H1 (cell line): ENCODE results near the gene ACOX1. TPM values are rescaled to one million over a fixed set of nuclear protein-coding genes. Genes with fewer than 3 reads are reported as not detected.

Source experiments
- CTCF ChIA-PET: fragments of 300-600 bp; sonication (Branson Sonifier 250); formaldehyde crosslinking; loops from one replicate; lab custom pipeline; 2021; ENCODE audit not compliant: partially characterized antibody; lab: Charles Lee
- POLR2A ChIA-PET: fragments of 300-600 bp; sonication (Branson Sonifier 250); formaldehyde crosslinking; loops from one replicate; lab custom pipeline; 2021; ENCODE audit warnings: inconsistent platforms; ENCODE audit not compliant: partially characterized antibody; lab: Charles Lee
- DNase-seq, 2 experiments: peaks; one replicate each; pipeline versions ENCODE4 v3.0.0 to v3.0.0-alpha.2; 2010 to 2022; ENCODE audit warnings: low spot score in 2 of 2, low read depth in 1 of 2, mixed read lengths in 1 of 2
- FAIRE-seq: peaks from 2 replicates; lab custom pipeline; 2011; peaks lifted over from hg19 to GRCh38; lab: Jason Lieb, UNC
- H2AFZ ChIP-seq: 2 replicates; pipeline ENCODE4 v1.8.1; 2012; ENCODE audit warnings: low read length, inconsistent platforms
- H2AK5ac ChIP-seq: 2 replicates; pipeline ENCODE4 v1.6.1; 2013; ENCODE audit warnings: low read depth, low read length
- H2BK120ac ChIP-seq: replicated peaks from 2 replicates; pipeline ENCODE3; 2013; ENCODE audit warnings: low read depth, low read length, inconsistent platforms
- H2BK12ac ChIP-seq: 2 replicates; pipeline ENCODE4 v1.6.1; 2013; ENCODE audit warnings: low read depth, low read length
- H2BK15ac ChIP-seq: 2 replicates; pipeline ENCODE4 v1.6.1; 2013; ENCODE audit warnings: low read length
- H2BK20ac ChIP-seq: 2 replicates; pipeline ENCODE4 v1.6.1; 2013; ENCODE audit warnings: low read length
- H2BK5ac ChIP-seq: 2 replicates; pipeline ENCODE4 v1.6.1; 2013; ENCODE audit warnings: low read depth, low read length
- H3K14ac ChIP-seq: 2 replicates; pipeline ENCODE4 v1.6.1; 2013; ENCODE audit warnings: inconsistent platforms; ENCODE audit not compliant: insufficient read length
- H3K18ac ChIP-seq: 2 replicates; pipeline ENCODE4 v1.6.1; 2013; ENCODE audit warnings: low read length; ENCODE audit errors: extremely low read depth
- H3K23ac ChIP-seq: 2 replicates; pipeline ENCODE4 v1.6.1; 2013; ENCODE audit warnings: inconsistent platforms; ENCODE audit not compliant: insufficient read length
- H3K23me2 ChIP-seq: 2 replicates; pipeline ENCODE4 v1.6.1; 2013; ENCODE audit warnings: low read depth, low read length
- H3K27ac ChIP-seq: 2 replicates; pipeline ENCODE4 v1.6.1; 2011; ENCODE audit warnings: low read depth, low read length, inconsistent platforms
- H3K27me3 ChIP-seq, 4 experiments: replicated peaks in 1 of 4; 1 replicate in 1 of 4; 2 replicates in 3 of 4; pipeline versions ENCODE4 v1.6.1 to v1.8.1; 2011 to 2013; ENCODE audit warnings: low read length in 3 of 4, mild to moderate bottlenecking in 3 of 4, inconsistent platforms in 2 of 4, mixed read lengths in 2 of 4, moderate library complexity in 1 of 4; ENCODE audit not compliant: control insufficient read depth in 3 of 4, insufficient read depth in 3 of 4; ENCODE audit errors: extremely low read depth in 1 of 4
- H3K36me3 ChIP-seq, 4 experiments: 2 replicates each; pipeline versions ENCODE4 v1.6.1 to v1.8.1; 2011 to 2013; ENCODE audit warnings: mild to moderate bottlenecking in 4 of 4, low read length in 3 of 4, moderate library complexity in 2 of 4, control low read depth in 1 of 4, inconsistent platforms in 1 of 4; ENCODE audit not compliant: insufficient read depth in 4 of 4, control insufficient read depth in 2 of 4
- H3K4ac ChIP-seq: replicated peaks from 2 replicates; pipeline ENCODE3; 2013; ENCODE audit warnings: low read length, low read depth, mixed read lengths, inconsistent platforms; ENCODE audit not compliant: insufficient read length
- H3K4me1 ChIP-seq, 4 experiments: replicated peaks in 1 of 4; 1 replicate in 1 of 4; 2 replicates in 3 of 4; pipeline versions ENCODE4 v1.6.1 to v1.8.1; 2011 to 2013; ENCODE audit warnings: low read length in 3 of 4, inconsistent platforms in 2 of 4, mixed read lengths in 1 of 4; ENCODE audit not compliant: insufficient read depth in 4 of 4, control insufficient read depth in 3 of 4
- H3K4me2 ChIP-seq, 2 experiments: 2 replicates each; pipeline versions ENCODE4 v1.6.1 to v1.8.1; 2011 to 2013; ENCODE audit warnings: low read depth in 2 of 2, low read length in 2 of 2, control low read depth in 1 of 2, inconsistent platforms in 1 of 2, mild to moderate bottlenecking in 1 of 2; ENCODE audit not compliant: insufficient read depth in 1 of 2
- H3K4me3 ChIP-seq, 4 experiments: fragments of 200-600, 300-600 bp in 1 of 4; sonication (generic), shearing (Covaris generic), sonication (Bioruptor Twin) in 1 of 4; 2 replicates each; pipeline versions ENCODE4 v1.5.1 to v1.8.1; 2011 to 2016; ENCODE audit warnings: low read length in 4 of 4, low read depth in 3 of 4, control low read depth in 2 of 4, inconsistent platforms in 2 of 4, mild to moderate bottlenecking in 2 of 4, mixed read lengths in 1 of 4, moderate library complexity in 1 of 4; ENCODE audit not compliant: insufficient read depth in 2 of 4; ENCODE audit errors: extremely low read depth in 1 of 4
- H3K56ac ChIP-seq: replicated peaks from 2 replicates; pipeline ENCODE3; 2013; ENCODE audit warnings: low read depth, mild to moderate bottlenecking, mixed read lengths, low read length, inconsistent platforms; ENCODE audit not compliant: insufficient read length
- H3K79me1 ChIP-seq: 2 replicates; pipeline ENCODE4 v1.6.1; 2013; ENCODE audit warnings: low read depth, low read length, control low read depth
- H3K79me2 ChIP-seq, 2 experiments: 2 replicates each; pipeline versions ENCODE4 v1.6.1 to v1.8.1; 2012 to 2013; ENCODE audit warnings: low read length in 2 of 2, mild to moderate bottlenecking in 2 of 2, inconsistent platforms in 1 of 2; ENCODE audit not compliant: insufficient read depth in 2 of 2, control insufficient read depth in 1 of 2
- H3K9ac ChIP-seq, 4 experiments: replicated peaks in 1 of 4; 1 replicate in 1 of 4; 2 replicates in 3 of 4; pipeline versions ENCODE4 v1.6.1 to v1.8.1; 2011 to 2013; ENCODE audit warnings: low read depth in 3 of 4, low read length in 3 of 4, control low read depth in 2 of 4, mild to moderate bottlenecking in 2 of 4, moderate library complexity in 2 of 4, inconsistent platforms in 1 of 4; ENCODE audit errors: extremely low read depth in 1 of 4
- H3K9me3 ChIP-seq, 2 experiments: 2 replicates each; pipeline versions ENCODE4 v1.6.1 to v1.8.1; 2012 to 2013; ENCODE audit warnings: mild to moderate bottlenecking in 2 of 2, moderate library complexity in 2 of 2, control low read depth in 1 of 2, inconsistent platforms in 1 of 2, low read depth in 1 of 2, low read length in 1 of 2, mixed read lengths in 1 of 2; ENCODE audit not compliant: insufficient read depth in 2 of 2
- H4K20me1 ChIP-seq, 2 experiments: replicated peaks in 1 of 2; 2 replicates each; pipeline versions ENCODE3 to v1.8.1; 2011 to 2013; ENCODE audit warnings: inconsistent platforms in 2 of 2, low read length in 2 of 2, mild to moderate bottlenecking in 1 of 2; ENCODE audit not compliant: insufficient read depth in 2 of 2, control insufficient read depth in 1 of 2
- H4K5ac ChIP-seq: 2 replicates; pipeline ENCODE4 v1.6.1; 2013; ENCODE audit warnings: low read length, low read depth, mixed read lengths, inconsistent platforms; ENCODE audit not compliant: insufficient read length
- H4K8ac ChIP-seq: 2 replicates; pipeline ENCODE4 v1.8.0; 2013; ENCODE audit warnings: mild to moderate bottlenecking, moderate library complexity, low read length, inconsistent platforms; ENCODE audit not compliant: insufficient read depth; ENCODE audit errors: extremely low read depth
- H4K91ac ChIP-seq: replicated peaks from 2 replicates; pipeline ENCODE3; 2013; ENCODE audit warnings: low read length, mixed read lengths, inconsistent platforms; ENCODE audit not compliant: insufficient read length
- ATF2 ChIP-seq: IDR thresholded peaks from 2 replicates; pipeline ENCODE4 v1.6.1; 2012; ENCODE audit warnings: low read length, inconsistent platforms
- CBX5 ChIP-seq: fragments of 300-800, 300-1000 bp; sonication (generic); IDR thresholded peaks from 2 replicates; pipeline ENCODE4 v1.7.1; 2016; ENCODE audit warnings: antibody characterized with exemption, low read length, low read depth
- CHD1 ChIP-seq: IDR thresholded peaks from 2 replicates; pipeline ENCODE4 v1.6.1; 2012; ENCODE audit warnings: low read depth, low read length, improper control_type of control experiment
- CTCF ChIP-seq, 3 experiments: IDR thresholded peaks; 1 replicate in 2 of 3; 2 replicates in 1 of 3; pipeline versions ENCODE4 v1.5.1 to v1.6.1; 2011; ENCODE audit warnings: low read length in 3 of 3, mild to moderate bottlenecking in 3 of 3, inconsistent platforms in 2 of 3, low read depth in 1 of 3, moderate library complexity in 1 of 3; ENCODE audit not compliant: insufficient read depth in 1 of 3; ENCODE audit errors: control extremely low read depth in 1 of 3
- EZH2 ChIP-seq: fragments of 200-600 bp; sonication (generic); IDR thresholded peaks from 2 replicates; pipeline ENCODE4 v1.7.1; 2012; ENCODE audit warnings: low read depth, mild to moderate bottlenecking, moderate library complexity, low read length, inconsistent platforms; ENCODE audit not compliant: severe bottlenecking
- FOSL1 ChIP-seq: IDR thresholded peaks from 2 replicates; pipeline ENCODE4 v1.6.1; 2011; ENCODE audit warnings: mild to moderate bottlenecking, low read depth, low read length, moderate library complexity; ENCODE audit not compliant: insufficient read depth
- JUND ChIP-seq: IDR thresholded peaks from 2 replicates; pipeline ENCODE4 v1.6.1; 2011; ENCODE audit warnings: mild to moderate bottlenecking, improper control_type of control experiment, low read length
- PHF8 ChIP-seq: fragments of 200-600 bp; sonication (generic); conservative IDR thresholded peaks from 2 replicates; pipeline ENCODE4 v1.7.1; 2012; ENCODE audit warnings: low read depth, mild to moderate bottlenecking, inconsistent platforms, low read length, moderate library complexity
- POLR2A ChIP-seq, 2 experiments: IDR thresholded peaks; 1 replicate in 1 of 2; 2 replicates in 1 of 2; pipeline ENCODE4 v1.6.1; 2011; ENCODE audit warnings: low read depth in 2 of 2, low read length in 2 of 2, mild to moderate bottlenecking in 2 of 2; ENCODE audit errors: control extremely low read depth in 1 of 2
- WGBS, 2 experiments: shearing (Covaris generic) in 1 of 2; methylation state at CpG; one replicate each; pipeline versions ENCODE4 v1.1.6 to v1.1.7; 2013 to 2015; ENCODE audit warnings: low lambda C conversion rate in 2 of 2, mixed read lengths in 2 of 2, inconsistent platforms in 1 of 2, low coverage in 1 of 2, missing lambda C conversion rate in 1 of 2; ENCODE audit not compliant: insufficient replicate concordance in 2 of 2, insufficient coverage in 1 of 2, insufficient read length in 1 of 2; ENCODE audit errors: extremely low coverage in 1 of 2, missing lambda C conversion rate in 1 of 2; 5-methylcytosine and 5-hydroxymethylcytosine counted together
- polyA plus RNA-seq, 7 experiments: library from polyadenylated mRNA; depleted of rRNA in 3 of 7; stranded (reverse) in 5 of 7; unstranded in 2 of 7; fragments of >200 nt in 5 of 7; fragments of 200-250 nt in 2 of 7; gene quantifications; 1 replicate in 5 of 7; 2 replicates in 1 of 7; 4 replicates in 1 of 7; pipeline versions ENCODE4 v1.2.1 to v1.2.3, GENCODE V29; 2011 to 2013; ENCODE audit warnings: missing spikeins in 2 of 7, mixed read lengths in 2 of 7
- total RNA-seq: library from RNA; stranded (reverse); fragmentation: NEBNext Ultra II Directional; extraction: Animal tissue kit (Norgen Biotek cat#: 25700); gene quantifications from 2 replicates; pipeline ENCODE4 v1.2.1, GENCODE V29; 2021

Gene ACOX1
- total and polyA plus RNA-seq, 2 of the 8 experiments (the other 6 are each of a cell fraction or from before 2014, with no cell fraction given) = 10.5 to 30.4 TPM

GRCh38 chr17:76011951-76012350 lies 33.0 kb upstream of the ACOX1 start:
- Histone ChIP-seq H3K27ac (no peak overlapping the region), H3K4me2 (no peak overlapping the region), H2AK5ac (no peak overlapping the region), H2BK120ac (no peak overlapping the region), H3K79me1 (no peaks in the 10 kb centered on the region), H3K4me1 (peaks cover 0 to 2% (median under 1%) of the 10 kb centered on the region in 4 experiments; a peak in 3 of 7 replicates), H3K36me3 (no peaks in the 10 kb centered on the region; a peak in 1 of 8 replicates), H2AFZ (no peak overlapping the region), H4K5ac (no peak overlapping the region), H4K20me1 (no peaks in the 10 kb centered on the region), H3K27me3 (no peaks in the 10 kb centered on the region; a peak in 1 of 7 replicates), H3K18ac (no peak overlapping the region), H4K91ac (no peak overlapping the region), H3K4me3 (no peak overlapping the region), H3K9me3 (no peaks in the 10 kb centered on the region; a peak in 1 of 4 replicates), H3K4ac (no peak overlapping the region), H3K23ac (no peak overlapping the region), H2BK12ac (no peak overlapping the region), H2BK5ac (no peak overlapping the region), H3K79me2 (no peaks in the 10 kb centered on the region), H3K14ac (no peak overlapping the region), H4K8ac (peak overlapping the region; percentile 35; the same call in 1 of the 2 replicates), H3K56ac (no peak overlapping the region), H2BK15ac (no peak overlapping the region), H3K9ac (no peak overlapping the region; a peak in 2 of 7 replicates), H2BK20ac (no peak overlapping the region), H3K23me2 (no peaks in the 10 kb centered on the region)
- ChIA-PET POLR2A (interaction anchor here (0.6 to 1.4 kb wide), 3 partner anchors 57 to 234 kb away, joined by 3 to 8 read pairs (median 3); no protein-coding TSS in a partner anchor), CTCF (interaction anchor here (0.8 to 32.0 kb wide), 10 partner anchors 2 to 315 kb away, joined by 3 to 885 read pairs (median 24); partner anchors contain the start of genes CDK3, EVPL, FBF1 and MRPL38)
- DNase-seq (no peak), FAIRE-seq (no peak)
- WGBS, 2 experiments = 98% methylated on average over 4 of the region's 5 CpGs; no CpG with 5 or more reads in 1 of the 2 experiments
- TF ChIP-seq JUND = no peak
- no peak for TF ChIP-seq CTCF (IDR thresholded peaks at IDR 0.05; ENCODE audit: control extremely low read depth in 1 of 3, insufficient read depth in 1 of 3, low read depth in 1 of 3, low read length in 3 of 3)
- no peak for TF ChIP-seq CHD1
- no peak for TF ChIP-seq CBX5
- TF ChIP-seq EZH2 = no peak
- no peak for TF ChIP-seq PHF8
- no peak for TF ChIP-seq FOSL1
- no peak for TF ChIP-seq POLR2A (IDR thresholded peaks at IDR 0.05; ENCODE audit: control extremely low read depth in 1 of 2, low read depth in 2 of 2, low read length in 2 of 2)
- TF ChIP-seq ATF2 = no peak
